DMS53 (cell line): ENCODE data around the gene HDAC4.
A peak's percentile ranks its signal among the peaks of the same experiment; 100 is the strongest.

Experiments used
- DNase-seq: peaks from one replicate; lab custom pipeline; 2025; lab: John Stamatoyannopoulos, UW

HDAC4 gene

GRCh38 chr2:239397931-239398471 is 2.8 kb downstream of the HDAC4 start:
- no peak for DNase-seq

GRCh38 chr2:239396881-239397681 is 3.7 kb downstream of the HDAC4 start:
- DNase-seq = peak; percentile 58

GRCh38 chr2:239395524-239395923 is 5.3 kb downstream of the HDAC4 start:
- no peak for DNase-seq

GRCh38 chr2:239394978-239395377 is 5.8 kb downstream of the HDAC4 start:
- no peak for DNase-seq

GRCh38 chr2:239394346-239394945 is 6.4 kb downstream of the HDAC4 start:
- DNase-seq = no peak

GRCh38 chr2:239393941-239394340 is 6.9 kb downstream of the HDAC4 start:
- DNase-seq = no peak

GRCh38 chr2:239393388-239393940 is 7.4 kb downstream of the HDAC4 start:
- DNase-seq = no peak

GRCh38 chr2:239392688-239393387 is 8.0 kb downstream of the HDAC4 start:
- DNase-seq = no peak

GRCh38 chr2:239392072-239392357 is 8.8 kb downstream of the HDAC4 start:
- no peak for DNase-seq

GRCh38 chr2:239391286-239392071 is 9.3 kb downstream of the HDAC4 start:
- DNase-seq = no peak

- no peak for DNase-seq
Observed at GRCh38 chr2:239390546-239391285, 10.1 kb downstream of the HDAC4 start.

- no peak for DNase-seq
Observed at GRCh38 chr2:239389414-239390329, 11.1 kb downstream of the HDAC4 start.

- DNase-seq = no peak
Observed at GRCh38 chr2:239388236-239389151, 12.3 kb downstream of the HDAC4 start.

GRCh38 chr2:239387811-239388210 is 13.0 kb downstream of the HDAC4 start:
- no peak for DNase-seq

- no peak for DNase-seq
Observed at GRCh38 chr2:239386872-239387445, 13.9 kb downstream of the HDAC4 start.

- no peak for DNase-seq
Observed at GRCh38 chr2:239386001-239386670, 14.7 kb downstream of the HDAC4 start.

- DNase-seq = no peak
Observed at GRCh38 chr2:239385096-239386000, 15.5 kb downstream of the HDAC4 start.
